ENCODE results near the gene MAN1C1.
"Not testable (repeated sequence)": the region's sequence is repeated elsewhere in the genome, so short reads cannot be mapped to it uniquely, and the experiment has no call there.

DNA sequence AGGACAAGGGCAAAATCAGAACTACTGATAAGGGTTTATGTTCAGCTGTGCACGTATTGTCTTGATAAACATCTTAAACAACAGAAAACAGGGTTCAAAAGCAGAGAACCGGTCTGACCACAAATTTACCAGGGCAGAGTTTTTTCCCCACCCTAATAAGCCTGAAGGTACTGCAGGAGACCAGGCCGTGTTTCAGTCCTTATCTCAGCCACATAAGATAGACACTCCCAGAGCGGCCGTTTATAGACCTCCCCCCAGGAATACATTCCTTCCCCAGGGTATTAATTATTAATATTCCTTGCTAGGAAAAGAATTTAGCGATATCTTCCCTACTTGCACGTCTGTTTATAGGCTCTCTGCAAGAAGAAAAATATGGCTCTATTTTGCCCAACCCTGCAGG is 19.6 kb downstream of the MAN1C1 start:
- TF ChIP-seq EZH2 (IDR thresholded peaks at IDR 0.05; ENCODE audit: low read length, unreplicated experiment) = not testable (repeated sequence)
- TF ChIP-seq, protein P1, sequence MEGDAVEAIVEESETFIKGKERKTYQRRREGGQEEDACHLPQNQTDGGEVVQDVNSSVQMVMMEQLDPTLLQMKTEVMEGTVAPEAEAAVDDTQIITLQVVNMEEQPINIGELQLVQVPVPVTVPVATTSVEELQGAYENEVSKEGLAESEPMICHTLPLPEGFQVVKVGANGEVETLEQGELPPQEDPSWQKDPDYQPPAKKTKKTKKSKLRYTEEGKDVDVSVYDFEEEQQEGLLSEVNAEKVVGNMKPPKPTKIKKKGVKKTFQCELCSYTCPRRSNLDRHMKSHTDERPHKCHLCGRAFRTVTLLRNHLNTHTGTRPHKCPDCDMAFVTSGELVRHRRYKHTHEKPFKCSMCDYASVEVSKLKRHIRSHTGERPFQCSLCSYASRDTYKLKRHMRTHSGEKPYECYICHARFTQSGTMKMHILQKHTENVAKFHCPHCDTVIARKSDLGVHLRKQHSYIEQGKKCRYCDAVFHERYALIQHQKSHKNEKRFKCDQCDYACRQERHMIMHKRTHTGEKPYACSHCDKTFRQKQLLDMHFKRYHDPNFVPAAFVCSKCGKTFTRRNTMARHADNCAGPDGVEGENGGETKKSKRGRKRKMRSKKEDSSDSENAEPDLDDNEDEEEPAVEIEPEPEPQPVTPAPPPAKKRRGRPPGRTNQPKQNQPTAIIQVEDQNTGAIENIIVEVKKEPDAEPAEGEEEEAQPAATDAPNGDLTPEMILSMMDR (conservative IDR thresholded peaks at IDR 0.05; ENCODE audit: low read depth, low read length) = not testable (repeated sequence)
